COLO668 (cell line): ENCODE results near the gene SMYD3.

Source experiments
- DNase-seq: peaks from one replicate; lab custom pipeline; 2025; ENCODE audit not compliant: unreplicated experiment; lab: John Stamatoyannopoulos, UW

Gene SMYD3

GRCh38 chr1:246516126-246516525, 9.0 kb upstream of the SMYD3 start:
- no peak for DNase-seq

DNA sequence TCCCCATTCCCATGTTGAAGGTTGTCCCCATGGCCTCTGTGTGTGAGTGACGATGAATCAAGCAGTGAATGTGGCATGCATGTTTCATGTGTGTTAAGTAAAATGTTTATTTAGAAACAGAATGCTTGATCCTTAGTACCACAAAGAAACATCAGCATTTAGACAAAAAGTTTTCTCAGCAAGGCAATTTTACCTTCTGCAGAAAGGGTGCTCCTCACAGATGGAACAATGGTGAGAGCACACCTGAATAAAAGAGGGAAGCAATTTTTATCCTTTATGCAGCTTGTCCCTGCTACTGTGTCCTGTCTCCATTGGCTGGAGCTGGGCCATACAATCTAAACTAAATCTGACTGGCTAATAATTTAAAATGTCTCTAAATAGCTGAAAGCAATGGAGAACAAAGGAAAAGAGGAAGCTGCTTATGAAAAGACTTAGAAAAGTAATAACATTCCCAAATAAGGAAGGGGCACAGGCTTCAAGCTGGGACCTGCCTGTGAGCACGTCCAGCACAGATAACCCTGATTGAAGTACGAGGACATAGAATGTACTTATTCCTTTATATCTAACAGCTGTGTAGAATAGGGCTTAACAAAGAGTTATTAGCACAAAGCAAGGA, 8.4 kb upstream of the SMYD3 start:
- no peak for DNase-seq

GRCh38 chr1:246513619-246514343, 6.7 kb upstream of the SMYD3 start:
- DNase-seq = no peak

DNA sequence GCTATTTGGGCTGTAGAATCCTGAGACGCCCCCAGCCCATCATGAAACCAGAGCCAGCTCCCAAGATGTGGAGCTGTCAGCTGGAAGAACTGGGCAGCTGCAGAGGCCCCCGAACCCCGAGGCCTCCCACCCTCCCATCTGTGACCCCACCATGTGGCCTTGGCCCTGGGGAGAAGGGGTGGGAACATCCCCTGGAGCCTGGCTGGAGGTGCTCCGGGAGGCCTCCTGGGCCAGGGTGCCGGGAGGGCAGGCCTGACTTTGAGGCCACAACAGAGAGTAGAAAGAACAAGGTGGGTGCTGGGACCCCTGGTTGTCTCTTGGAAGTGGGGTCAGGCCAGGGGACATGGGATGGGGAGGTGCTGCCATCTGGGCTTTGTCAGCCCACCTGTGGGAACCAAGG, 6.0 kb upstream of the SMYD3 start:
- no peak for DNase-seq

- DNase-seq = no peak
Measured at GRCh38 chr1:246512635-246513034, 5.6 kb upstream of the SMYD3 start.

- DNase-seq = no peak
Measured at GRCh38 chr1:246512230-246512629, 5.2 kb upstream of the SMYD3 start.

DNA sequence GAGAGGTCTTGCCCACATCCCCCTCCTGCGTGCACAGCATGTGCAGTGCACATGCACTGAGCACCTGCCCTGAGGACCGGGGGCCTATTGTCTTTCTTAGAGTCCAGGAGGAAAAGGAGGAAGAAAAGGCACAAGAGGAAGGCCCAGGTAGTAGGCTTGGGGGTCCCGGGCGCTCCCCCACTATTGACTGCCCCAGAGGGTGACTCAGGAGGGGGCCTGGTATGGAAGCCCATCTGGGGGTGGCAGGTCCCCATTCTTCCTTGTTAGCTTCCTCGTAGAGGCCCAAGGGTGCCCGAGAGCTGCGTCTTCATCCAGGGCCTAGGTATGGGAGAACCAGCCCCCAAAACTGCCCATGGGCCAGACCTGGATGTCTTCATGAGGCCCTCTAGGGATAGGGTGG, 4.1 kb upstream of the SMYD3 start:
- no peak for DNase-seq

DNA sequence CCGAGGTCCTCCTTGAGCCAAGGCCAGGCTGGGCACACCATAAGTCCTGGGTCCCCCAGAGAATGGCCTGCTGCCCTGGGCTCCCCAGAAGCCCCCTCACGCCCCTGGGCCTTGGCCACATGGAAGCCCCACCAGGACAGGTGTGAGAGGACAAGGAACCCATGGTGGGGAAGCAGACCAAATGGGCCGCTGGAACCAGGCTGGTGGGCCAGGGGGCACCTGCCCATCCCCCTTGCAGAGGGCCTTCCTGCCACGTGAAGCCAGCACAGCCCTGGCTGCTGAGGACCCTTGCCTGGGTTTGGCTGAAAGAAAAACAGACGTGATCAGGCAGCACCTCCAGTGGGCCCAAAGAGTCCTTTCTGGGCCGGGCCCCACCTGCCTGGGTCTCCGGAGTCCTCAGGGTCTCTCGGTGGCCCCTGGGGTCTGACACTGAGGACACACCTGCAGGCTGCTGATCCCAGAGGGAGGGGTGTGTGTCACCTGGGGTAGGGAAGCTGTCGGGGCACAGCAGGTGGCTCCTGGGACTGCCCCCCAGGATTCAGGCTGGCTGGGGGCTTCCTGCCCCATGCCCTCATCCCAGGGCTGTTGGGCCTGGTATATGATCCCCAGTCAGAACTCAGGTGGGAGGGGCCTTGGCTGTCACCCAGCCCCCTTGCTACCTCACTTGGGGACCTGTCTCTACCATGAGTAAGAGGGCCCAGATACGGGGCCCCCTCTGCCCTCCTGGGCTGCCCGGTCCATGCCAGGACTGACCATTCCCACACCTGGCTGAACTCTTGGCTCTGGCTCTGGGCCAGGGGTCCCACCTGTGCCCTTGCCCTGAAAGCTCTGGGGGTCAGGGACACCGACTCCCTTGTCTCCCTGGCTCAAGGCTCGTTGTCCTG, 3.3 kb upstream of the SMYD3 start:
- no peak for DNase-seq

GRCh38 chr1:246508897-246509688, 2.0 kb upstream of the SMYD3 start:
- no peak for DNase-seq

DNA sequence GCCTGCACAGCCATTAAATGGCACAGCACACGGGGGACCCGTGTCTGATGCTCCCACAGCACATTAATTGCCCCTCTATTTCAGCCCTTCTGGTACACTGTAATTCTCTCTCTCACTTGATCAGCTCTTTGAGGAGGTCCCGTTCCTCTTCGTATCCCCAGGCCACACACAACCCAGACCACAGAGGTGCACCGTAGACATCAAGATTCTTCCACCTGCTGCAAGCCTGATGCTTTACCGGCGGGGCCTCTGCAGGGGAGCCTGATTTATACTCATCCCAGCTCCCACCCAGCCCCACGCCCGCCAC, 759 bp downstream of the SMYD3 start:
- peak; percentile 39 for DNase-seq

GRCh38 chr1:246503341-246503740, 3.7 kb downstream of the SMYD3 start:
- DNase-seq = peak; percentile 28

DNA sequence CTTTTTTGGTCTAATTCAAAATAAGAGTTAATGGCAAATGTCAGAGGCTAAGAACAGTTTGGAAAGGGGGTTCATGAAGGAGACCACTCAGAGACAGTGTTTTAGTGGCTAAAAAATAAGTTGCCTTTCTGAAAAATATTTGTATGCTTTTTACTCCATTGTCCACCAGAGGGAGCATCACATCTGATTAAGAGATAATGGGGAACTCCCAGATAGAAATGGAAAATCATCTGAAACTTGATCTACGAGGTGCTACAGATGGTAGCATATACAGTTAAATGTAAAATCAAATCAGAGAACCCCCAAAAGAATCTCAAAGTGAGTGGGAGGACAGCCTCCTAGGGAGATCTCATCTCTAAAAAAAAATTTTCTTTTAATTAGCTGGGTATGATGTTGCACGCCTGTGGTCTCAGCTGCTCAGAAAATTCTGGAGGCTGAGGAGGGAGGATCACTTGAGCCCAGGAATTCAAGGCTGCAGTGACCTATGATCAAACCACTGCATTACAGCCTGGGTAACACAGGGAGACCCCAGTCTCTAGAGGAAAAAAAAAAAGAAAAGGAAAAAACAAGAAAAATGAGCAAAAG, 9.7 kb downstream of the SMYD3 start:
- DNase-seq = no peak

DNA sequence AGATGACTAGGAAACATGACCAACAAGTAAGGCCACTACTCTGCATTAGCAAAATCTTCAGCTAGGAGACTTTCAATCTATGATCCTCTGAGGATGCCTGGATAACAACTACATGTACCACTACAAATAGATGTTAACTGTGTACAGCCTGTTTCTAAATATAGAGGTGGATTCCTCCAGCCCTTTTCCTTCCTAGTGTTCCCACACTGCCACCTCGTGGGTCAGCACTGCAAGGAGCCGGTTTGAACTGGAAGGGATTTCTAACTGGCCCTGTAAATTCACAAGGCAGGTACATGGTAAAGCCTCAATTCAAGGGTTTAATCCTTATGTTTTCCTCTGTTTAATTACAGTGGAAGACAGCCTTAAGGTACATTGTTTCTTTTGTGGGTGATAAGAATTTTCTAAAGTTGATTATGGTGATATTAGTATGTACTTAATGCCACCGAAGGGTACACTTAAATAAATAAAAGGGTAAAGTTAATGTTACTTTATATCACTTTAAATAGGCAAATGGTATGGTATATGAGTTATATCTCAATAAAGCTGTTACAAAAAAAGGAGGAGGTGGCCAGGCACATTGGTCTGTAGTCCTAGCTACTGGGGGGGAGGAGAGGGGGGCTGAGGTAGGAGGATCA, 14.4 kb downstream of the SMYD3 start:
- DNase-seq = peak; percentile 76

- DNase-seq = no peak
Measured at GRCh38 chr1:246491551-246492053, 15.5 kb downstream of the SMYD3 start.

- no peak for DNase-seq
Measured at GRCh38 chr1:246488674-246489073, 18.4 kb downstream of the SMYD3 start.

DNA sequence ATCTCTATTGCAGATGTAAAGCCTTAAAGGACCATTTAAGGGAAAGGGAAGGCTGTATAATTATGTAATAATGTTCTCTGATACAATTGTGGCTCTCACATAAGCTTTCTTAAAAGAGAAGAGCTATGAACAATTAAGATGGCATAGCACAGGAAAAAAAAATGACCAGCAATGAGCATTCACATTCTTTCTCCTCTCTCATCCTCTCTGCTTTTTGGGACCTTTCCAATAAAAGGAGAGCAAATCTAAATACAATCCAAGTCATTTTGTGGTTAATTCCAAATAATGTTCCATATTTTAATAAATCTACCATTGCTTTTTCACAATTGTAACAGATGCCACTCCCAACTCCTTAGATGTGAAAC, 23.5 kb downstream of the SMYD3 start:
- DNase-seq = no peak

DNA sequence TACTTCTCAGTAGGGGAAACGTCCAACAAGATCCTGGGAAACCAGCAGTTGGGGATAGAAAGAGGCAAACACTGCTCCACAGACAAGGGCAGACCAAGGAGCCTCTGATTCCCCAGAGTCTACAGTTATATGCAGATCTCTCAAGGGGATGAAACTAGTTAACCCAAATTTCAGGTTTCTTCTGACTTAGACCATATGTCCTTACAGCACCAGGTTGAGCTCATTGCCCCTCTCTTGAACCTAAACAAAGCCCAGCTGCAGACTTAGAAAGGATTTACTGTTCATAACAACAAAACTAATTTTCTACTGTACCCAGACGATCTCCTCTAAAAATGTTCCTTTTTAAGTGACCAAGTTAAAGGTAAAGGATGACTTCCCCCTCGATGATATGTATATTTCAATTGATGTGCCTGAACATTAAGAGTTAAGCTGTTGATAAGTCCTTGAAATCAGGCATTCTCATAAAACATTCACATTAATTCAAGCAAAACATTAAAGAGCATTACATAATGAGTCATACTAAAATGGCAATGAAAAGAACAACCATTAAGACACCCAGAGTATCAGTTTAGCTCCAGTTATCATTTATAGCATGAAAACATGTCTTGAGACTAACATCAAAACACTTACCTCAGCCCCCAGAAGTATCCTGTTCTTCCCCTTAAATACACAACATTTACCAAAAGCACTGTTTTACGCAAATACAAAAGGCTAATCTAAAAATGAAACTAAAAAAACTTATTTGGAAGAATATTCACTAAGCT, 24.1 kb downstream of the SMYD3 start:
- no peak for DNase-seq

- no peak for DNase-seq
Measured at GRCh38 chr1:246479061-246479460, 28.0 kb downstream of the SMYD3 start.

DNA sequence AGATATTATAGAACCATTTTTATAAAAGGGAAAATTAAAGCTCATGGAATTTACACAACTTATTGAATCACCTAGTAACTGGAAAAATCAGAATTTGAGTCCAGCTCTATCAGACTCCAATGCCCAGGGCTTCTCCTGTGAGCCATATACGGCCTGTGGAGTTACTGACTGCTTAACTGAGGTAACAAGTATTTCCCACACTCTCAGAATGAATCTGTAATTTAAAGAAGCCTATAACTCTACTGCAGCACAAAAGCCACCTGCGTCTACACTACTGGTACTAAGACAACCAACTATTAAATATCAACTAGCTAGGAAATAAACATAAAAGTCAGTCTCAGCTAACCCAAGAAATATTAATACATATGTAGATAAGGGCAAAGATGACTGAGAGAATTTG, 29.4 kb downstream of the SMYD3 start:
- no peak for DNase-seq

- DNase-seq = no peak
Measured at GRCh38 chr1:246476771-246477170, 30.3 kb downstream of the SMYD3 start.
